ENCODE results near the gene HSD17B8.

HSD17B8 gene

GRCh38 chr6:33171880-33172687 is 32.4 kb upstream of the HSD17B8 start:
- FAIRE-seq, result no peak

GRCh38 chr6:33172688-33173534 is 31.5 kb upstream of the HSD17B8 start:
- no peak for FAIRE-seq

- no peak for FAIRE-seq
These were observed 30.8 kb upstream of the HSD17B8 start for GRCh38 chr6:33173535-33174180.

GRCh38 chr6:33174784-33175183 is 29.7 kb upstream of the HSD17B8 start:
- no peak for FAIRE-seq

- no peak for FAIRE-seq
These were observed 28.9 kb upstream of the HSD17B8 start for GRCh38 chr6:33175436-33176069.

GRCh38 chr6:33176906-33177305 is 27.5 kb upstream of the HSD17B8 start:
- no peak for FAIRE-seq

GRCh38 chr6:33177552-33178446 is 26.7 kb upstream of the HSD17B8 start:
- no peak for FAIRE-seq

GRCh38 chr6:33178755-33179475 is 25.5 kb upstream of the HSD17B8 start:
- no peak for FAIRE-seq

- no peak for FAIRE-seq
These were observed 23.3 kb upstream of the HSD17B8 start for GRCh38 chr6:33181141-33181540.

GRCh38 chr6:33183071-33183683 is 21.3 kb upstream of the HSD17B8 start:
- no peak for FAIRE-seq

GRCh38 chr6:33185190-33185589 is 19.3 kb upstream of the HSD17B8 start:
- FAIRE-seq, result no peak

- no peak for FAIRE-seq
These were observed 18.7 kb upstream of the HSD17B8 start for GRCh38 chr6:33185654-33186187.

- FAIRE-seq, result no peak
These were observed 16.6 kb upstream of the HSD17B8 start for GRCh38 chr6:33187809-33188208.

- no peak for FAIRE-seq
These were observed 15.3 kb upstream of the HSD17B8 start for GRCh38 chr6:33189164-33189563.

GRCh38 chr6:33189625-33190448 is 14.6 kb upstream of the HSD17B8 start:
- FAIRE-seq, result no peak

- no peak for FAIRE-seq
These were observed 13.8 kb upstream of the HSD17B8 start for GRCh38 chr6:33190504-33191107.

- FAIRE-seq, result no peak
These were observed 12.9 kb upstream of the HSD17B8 start for GRCh38 chr6:33191383-33192104.

GRCh38 chr6:33192105-33192646 is 12.3 kb upstream of the HSD17B8 start, which contains the start of gene COL11A2:
Gene COL11A2, minus strand, starts transcription at chr6:33192467. Its CDS starts 227 bp downstream, at chr6:33192240.
- FAIRE-seq, result no peak

Data from TTC549 (cell line).